CD14-positive monocyte (primary cell): Measurements from ENCODE around the gene DIAPH1. TPM values are rescaled to one million over a fixed set of nuclear protein-coding genes. Genes with fewer than 3 reads are reported as not detected.

Experiments
- DNase-seq, 3 donors: peaks; one replicate each; pipeline ENCODE4 v3.0.0-alpha.2; 2011 to 2022
- H2AFZ ChIP-seq: 2 replicates; pipeline ENCODE4 v1.6.0; 2012; ENCODE audit warnings: mild to moderate bottlenecking, low read depth, low read length, inconsistent platforms; ENCODE audit not compliant: insufficient read depth, poor library complexity, severe bottlenecking
- H3K27ac ChIP-seq, 2 donors: 1 replicate in 1 of 2; 2 replicates in 1 of 2; pipeline ENCODE4 v1.5.1; 2012 to 2013; ENCODE audit warnings: low read length in 2 of 2, control low read depth in 1 of 2, inconsistent platforms in 1 of 2, low read depth in 1 of 2, mild to moderate bottlenecking in 1 of 2
- H3K27me3 ChIP-seq, 2 donors: one replicate each; pipeline versions ENCODE4 v1.6.0 to v1.6.1; 2011 to 2013; ENCODE audit warnings: low read length in 2 of 2; ENCODE audit not compliant: control insufficient read depth in 2 of 2, insufficient read depth in 2 of 2
- H3K36me3 ChIP-seq, 2 donors: replicated peaks in 1 of 2; 1 replicate in 1 of 2; 2 replicates in 1 of 2; pipeline versions ENCODE4 v1.5.1 to v1.6.1; 2012 to 2013; ENCODE audit warnings: low read length in 2 of 2, control low read depth in 1 of 2, inconsistent platforms in 1 of 2, mild to moderate bottlenecking in 1 of 2; ENCODE audit not compliant: insufficient read depth in 2 of 2, control insufficient read depth in 1 of 2
- H3K4me1 ChIP-seq, 2 donors: 1 replicate in 1 of 2; 2 replicates in 1 of 2; pipeline versions ENCODE4 v1.5.1 to v1.6.1; 2012 to 2013; ENCODE audit warnings: low read length in 2 of 2, control low read depth in 1 of 2, inconsistent platforms in 1 of 2, mild to moderate bottlenecking in 1 of 2, moderate library complexity in 1 of 2; ENCODE audit not compliant: insufficient read depth in 2 of 2, control insufficient read depth in 1 of 2
- H3K4me2 ChIP-seq: replicated peaks from 2 replicates; pipeline ENCODE3; 2012; ENCODE audit warnings: low read length, moderate library complexity, mild to moderate bottlenecking; ENCODE audit not compliant: poor library complexity, severe bottlenecking; ENCODE audit errors: extremely low read depth
- H3K4me3 ChIP-seq, 3 experiments: fragments of 200-600 bp in 1 of 3; sonication (generic) in 1 of 3; replicated peaks in 1 of 3; 1 replicate in 2 of 3; 2 replicates in 1 of 3; pipeline ENCODE4 v1.5.1; 2011 to 2013; ENCODE audit warnings: low read length in 3 of 3, mild to moderate bottlenecking in 3 of 3, control low read depth in 2 of 3, low read depth in 2 of 3, inconsistent platforms in 1 of 3, moderate library complexity in 1 of 3
- H3K79me2 ChIP-seq: 2 replicates; pipeline ENCODE4 v1.6.0; 2012; ENCODE audit warnings: mild to moderate bottlenecking, control low read depth, inconsistent platforms, low read length, moderate library complexity; ENCODE audit not compliant: insufficient read depth
- H3K9ac ChIP-seq: 2 replicates; pipeline ENCODE4 v1.6.0; 2017; ENCODE audit warnings: low read length, mild to moderate bottlenecking; ENCODE audit not compliant: insufficient read depth, poor library complexity, severe bottlenecking
- H3K9me3 ChIP-seq, 2 donors: replicated peaks in 1 of 2; 1 replicate in 1 of 2; 2 replicates in 1 of 2; pipeline versions ENCODE4 v1.5.1 to v1.6.1; 2012 to 2013; ENCODE audit warnings: low read length in 2 of 2, control low read depth in 1 of 2; ENCODE audit not compliant: control insufficient read depth in 1 of 2, insufficient read depth in 1 of 2
- H4K20me1 ChIP-seq: 2 replicates; pipeline ENCODE4 v1.6.0; 2012; ENCODE audit warnings: mild to moderate bottlenecking, low read length, control low read depth, moderate library complexity; ENCODE audit not compliant: insufficient read depth
- H3K27ac Mint-ChIP-seq, 7 donors: one replicate each; pipeline ENCODE4 v1.8.0; 2020; ENCODE audit warnings: mild to moderate bottlenecking in 7 of 7, mixed read lengths in 7 of 7, moderate library complexity in 6 of 7, inconsistent platforms in 2 of 7
- H3K27me3 Mint-ChIP-seq, 3 donors: one replicate each; pipeline ENCODE4 v1.8.0; 2021 to 2022; ENCODE audit warnings: low read depth in 3 of 3, mild to moderate bottlenecking in 3 of 3, mixed read lengths in 3 of 3, moderate library complexity in 3 of 3, inconsistent platforms in 1 of 3
- H3K36me3 Mint-ChIP-seq, 2 donors: one replicate each; pipeline ENCODE4 v1.8.0; 2020; ENCODE audit warnings: mixed read lengths in 2 of 2, inconsistent platforms in 1 of 2, mild to moderate bottlenecking in 1 of 2
- H3K4me1 Mint-ChIP-seq: one replicate; pipeline ENCODE4 v1.8.0; 2020; ENCODE audit warnings: mild to moderate bottlenecking, mixed read lengths
- H3K4me3 Mint-ChIP-seq, 2 donors: one replicate each; pipeline ENCODE4 v1.8.0; 2020; ENCODE audit warnings: mild to moderate bottlenecking in 2 of 2, mixed read lengths in 2 of 2, moderate library complexity in 1 of 2
- H3K9me3 Mint-ChIP-seq, 7 donors: one replicate each; pipeline ENCODE4 v1.8.0; 2020 to 2022; ENCODE audit warnings: mixed read lengths in 7 of 7, mild to moderate bottlenecking in 6 of 7, moderate library complexity in 6 of 7, inconsistent platforms in 2 of 7
- CTCF ChIP-seq: fragments of 200-600 bp; IDR thresholded peaks from one replicate; pipeline ENCODE4 v1.8.0; 2022; ENCODE audit warnings: antibody characterized with exemption, mild to moderate bottlenecking
- WGBS: methylation state at CpG from one replicate; pipeline ENCODE4 v1.1.5; 2013; ENCODE audit warnings: missing lambda C conversion rate; ENCODE audit not compliant: insufficient coverage; 5-methylcytosine and 5-hydroxymethylcytosine counted together
- intact Hi-C, 2 donors: fragments of 100-400 bp; cut with micrococcal nuclease; formaldehyde crosslinking; loops; one replicate each; pipeline versions ENCODE4 v1.15.0 to v1.15.1; 2023
- polyA plus RNA-seq, 3 donors: library from polyadenylated mRNA; depleted of rRNA in 1 of 3; unstranded in 2 of 3; stranded (reverse) in 1 of 3; fragments of 300-500 nt in 2 of 3; fragments of >200 nt in 1 of 3; fragmentation: Illumina TruSeq in 2 of 3; gene quantifications; 1 replicate in 2 of 3; 2 replicates in 1 of 3; pipeline ENCODE4 v1.2.3, GENCODE V29; 2012 to 2021

DIAPH1 gene
- polyA plus RNA-seq, 3 donors = 60.2 to 140 (median 98.6) TPM

DNA sequence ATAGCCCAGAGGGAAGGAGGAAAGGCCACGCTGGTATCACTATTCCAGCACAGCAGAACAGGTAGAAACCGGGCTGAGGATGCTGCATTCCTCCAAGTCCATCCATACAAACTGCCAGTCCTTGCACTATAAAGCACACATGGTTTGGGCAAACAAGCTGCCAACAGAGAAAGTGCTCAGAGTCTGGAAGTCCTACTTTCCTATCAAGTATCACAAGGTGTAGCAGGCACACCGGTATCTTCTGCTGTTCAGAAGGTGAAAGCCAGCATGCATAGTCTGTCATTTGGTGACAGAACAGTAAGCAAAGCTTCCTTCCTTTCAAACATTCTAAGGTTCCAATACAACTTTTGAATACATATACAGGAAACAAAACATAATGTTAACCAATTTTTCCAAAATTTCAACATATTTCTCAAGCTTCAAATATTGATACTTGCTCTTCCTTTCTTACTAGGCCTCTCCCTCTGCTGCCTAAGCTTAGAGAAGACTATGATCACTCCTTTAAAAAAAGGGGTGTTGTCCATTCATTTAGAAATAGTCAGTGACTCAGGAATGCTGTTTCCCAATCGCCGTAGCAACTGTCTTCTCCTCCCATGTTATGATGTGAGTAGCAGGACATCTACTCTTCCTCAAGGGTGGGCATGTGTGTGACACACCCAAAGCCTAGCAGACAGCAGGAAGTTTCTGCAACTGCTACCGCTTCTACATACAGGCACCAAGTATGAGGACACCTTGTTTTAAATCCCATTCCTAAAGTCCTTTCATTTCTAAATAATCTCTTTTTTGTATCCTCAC, 14.7 kb downstream of the DIAPH1 start:
- no peak overlapping the region for H2AFZ ChIP-seq
- H3K9ac ChIP-seq = peak overlapping the region; percentile 65
- peak overlapping the region; percentile 62 for H3K4me2 ChIP-seq
- no peaks in the 10 kb centered on the region for H3K27me3 Mint-ChIP-seq
- peaks cover 15 to 28% of the 10 kb centered on the region in 2 donors for H3K36me3 Mint-ChIP-seq
- peaks cover 3% of the 10 kb centered on the region for H4K20me1 ChIP-seq
- peaks cover 89 to 98% of the 10 kb centered on the region in 2 donors for H3K4me1 ChIP-seq
- no peaks in the 10 kb centered on the region for H3K9me3 ChIP-seq
- no peaks in the 10 kb centered on the region for H3K36me3 ChIP-seq
- peaks cover 92% of the 10 kb centered on the region for H3K4me1 Mint-ChIP-seq
- peak overlapping the region; percentile 93 to 97 for H3K27ac ChIP-seq
- H3K27me3 ChIP-seq = no peaks in the 10 kb centered on the region
- peaks cover 94% of the 10 kb centered on the region for H3K79me2 ChIP-seq
- peak; percentile 97 to 99 (median 99) for DNase-seq
- WGBS = 39% methylated on average over 3 of the region's 6 CpGs
- H3K27ac Mint-ChIP-seq = peak overlapping the region; percentile 99 to 100 (median 100)
- H3K9me3 Mint-ChIP-seq = peaks cover 0 to 2% (median 0%) of the 10 kb centered on the region in 7 donors
- H3K4me3 ChIP-seq = peak overlapping the region in 2 of 3 experiments; percentile 33 to 53
- intact Hi-C loops = no loop called here
- H3K4me3 Mint-ChIP-seq = peak overlapping the region; percentile 64 to 90
- no peak for TF ChIP-seq CTCF

DNA sequence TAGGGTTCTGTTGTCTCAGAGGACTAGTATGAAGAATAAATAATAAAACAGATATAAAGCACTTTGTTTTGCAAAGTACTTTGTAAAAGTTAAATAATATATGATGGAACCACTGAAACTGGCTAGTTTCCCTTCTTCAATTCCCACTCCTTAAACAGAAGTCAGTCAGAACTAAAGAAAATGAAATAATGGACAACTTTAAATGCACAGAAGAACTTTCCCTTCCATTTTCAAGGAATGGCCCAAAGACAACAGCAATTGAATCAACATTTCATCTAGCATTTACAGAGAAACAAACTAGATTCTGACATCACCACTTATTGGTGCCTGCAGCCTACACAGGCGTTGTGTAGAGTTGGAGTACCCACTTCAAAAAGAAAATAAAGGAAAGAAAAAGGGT, 16.2 kb downstream of the DIAPH1 start:
- peaks cover 84 to 98% of the 10 kb centered on the region in 2 donors for H3K4me1 ChIP-seq
- DNase-seq = no peak
- H3K36me3 ChIP-seq = no peaks in the 10 kb centered on the region
- no peak overlapping the region for H3K9ac ChIP-seq
- peaks cover 10% of the 10 kb centered on the region for H4K20me1 ChIP-seq
- peaks cover under 1 to 4% (median 3%) of the 10 kb centered on the region in 7 donors for H3K9me3 Mint-ChIP-seq
- intact Hi-C loops = no loop called here
- H3K4me1 Mint-ChIP-seq = peaks cover 88% of the 10 kb centered on the region
- H2AFZ ChIP-seq = no peak overlapping the region
- H3K27ac Mint-ChIP-seq = peak overlapping the region; percentile 99 to 100 (median 100)
- WGBS = no CpG with 5 or more reads among the region's 1 CpG
- TF ChIP-seq CTCF = no peak
- H3K4me2 ChIP-seq = peak overlapping the region; percentile 35
- no peaks in the 10 kb centered on the region for H3K27me3 Mint-ChIP-seq
- no peak overlapping the region for H3K4me3 Mint-ChIP-seq
- peak overlapping the region; percentile 93 to 97 for H3K27ac ChIP-seq
- peaks cover 14 to 24% of the 10 kb centered on the region in 2 donors for H3K36me3 Mint-ChIP-seq
- peaks cover 94% of the 10 kb centered on the region for H3K79me2 ChIP-seq
- no peaks in the 10 kb centered on the region for H3K27me3 ChIP-seq
- H3K4me3 ChIP-seq = peak overlapping the region in 1 of 3 experiments; percentile 33
- peaks cover 0 to 3% of the 10 kb centered on the region in 2 donors for H3K9me3 ChIP-seq
